IPS-15b (cell line): ENCODE data around the gene GRAP2.

Experiments used
- H3K27me3 ChIP-seq: one replicate; pipeline ENCODE4 v1.6.1; 2013; ENCODE audit warnings: low read length; ENCODE audit not compliant: control insufficient read depth, insufficient read depth
- H3K36me3 ChIP-seq: one replicate; pipeline ENCODE4 v1.6.1; 2013; ENCODE audit warnings: low read length; ENCODE audit not compliant: control insufficient read depth, insufficient read depth
- H3K4me1 ChIP-seq: one replicate; pipeline ENCODE4 v1.6.1; 2013; ENCODE audit warnings: mild to moderate bottlenecking, low read length; ENCODE audit not compliant: control insufficient read depth, insufficient read depth
- H3K4me3 ChIP-seq: one replicate; pipeline ENCODE4 v1.5.1; 2013; ENCODE audit warnings: low read depth, low read length
- H3K9ac ChIP-seq: one replicate; pipeline ENCODE4 v1.6.1; 2013; ENCODE audit warnings: low read depth, mild to moderate bottlenecking, low read length
- H3K9me3 ChIP-seq: one replicate; pipeline ENCODE4 v1.6.1; 2013; ENCODE audit warnings: mild to moderate bottlenecking, low read length; ENCODE audit not compliant: control insufficient read depth, insufficient read depth

GRAP2 gene

GRCh38 chr22:39904862-39905261 lies 4.0 kb downstream of the GRAP2 start:
- H3K4me3 ChIP-seq: no peak overlapping the region
- no peaks in the 10 kb centered on the region for H3K27me3 ChIP-seq
- peaks cover 5% of the 10 kb centered on the region for H3K4me1 ChIP-seq
- no peak overlapping the region for H3K9ac ChIP-seq
- no peaks in the 10 kb centered on the region for H3K36me3 ChIP-seq
- H3K9me3 ChIP-seq: no peaks in the 10 kb centered on the region

GRCh38 chr22:39905687-39906086 lies 4.8 kb downstream of the GRAP2 start:
- Histone ChIP-seq H3K27me3 (no peaks in the 10 kb centered on the region), H3K36me3 (no peaks in the 10 kb centered on the region), H3K4me1 (peaks cover 5% of the 10 kb centered on the region), H3K4me3 (no peak overlapping the region), H3K9ac (no peak overlapping the region), H3K9me3 (no peaks in the 10 kb centered on the region)

- Histone ChIP-seq H3K9me3 (no peaks in the 10 kb centered on the region), H3K4me3 (no peak overlapping the region), H3K36me3 (no peaks in the 10 kb centered on the region), H3K4me1 (peaks cover 5% of the 10 kb centered on the region), H3K9ac (no peak overlapping the region), H3K27me3 (no peaks in the 10 kb centered on the region)
Observed at GRCh38 chr22:39906207-39906606, 5.3 kb downstream of the GRAP2 start.

- no peaks in the 10 kb centered on the region for H3K9me3 ChIP-seq
- H3K4me3 ChIP-seq: no peak overlapping the region
- H3K27me3 ChIP-seq: no peaks in the 10 kb centered on the region
- H3K36me3 ChIP-seq: no peaks in the 10 kb centered on the region
- H3K4me1 ChIP-seq: peaks cover 5% of the 10 kb centered on the region
- no peak overlapping the region for H3K9ac ChIP-seq
Observed at GRCh38 chr22:39907047-39907446, 6.2 kb downstream of the GRAP2 start.

- Histone ChIP-seq H3K36me3 (no peaks in the 10 kb centered on the region), H3K27me3 (no peaks in the 10 kb centered on the region), H3K4me1 (peaks cover 5% of the 10 kb centered on the region), H3K4me3 (no peak overlapping the region), H3K9me3 (no peaks in the 10 kb centered on the region), H3K9ac (no peak overlapping the region)
Observed at GRCh38 chr22:39907605-39908097, 6.8 kb downstream of the GRAP2 start.

GRCh38 chr22:39908136-39908535 lies 7.3 kb downstream of the GRAP2 start:
- H3K4me1 ChIP-seq: peaks cover 5% of the 10 kb centered on the region
- no peaks in the 10 kb centered on the region for H3K9me3 ChIP-seq
- no peak overlapping the region for H3K9ac ChIP-seq
- no peak overlapping the region for H3K4me3 ChIP-seq
- H3K36me3 ChIP-seq: no peaks in the 10 kb centered on the region
- H3K27me3 ChIP-seq: no peaks in the 10 kb centered on the region

GRCh38 chr22:39908737-39909136 lies 7.9 kb downstream of the GRAP2 start:
- no peaks in the 10 kb centered on the region for H3K9me3 ChIP-seq
- H3K9ac ChIP-seq: no peak overlapping the region
- peaks cover 5% of the 10 kb centered on the region for H3K4me1 ChIP-seq
- H3K36me3 ChIP-seq: no peaks in the 10 kb centered on the region
- no peak overlapping the region for H3K4me3 ChIP-seq
- no peaks in the 10 kb centered on the region for H3K27me3 ChIP-seq

GRCh38 chr22:39910876-39911613 lies 10.2 kb downstream of the GRAP2 start:
- Histone ChIP-seq H3K4me1 (peaks cover 4% of the 10 kb centered on the region), H3K27me3 (no peaks in the 10 kb centered on the region), H3K4me3 (no peak overlapping the region), H3K9ac (no peak overlapping the region), H3K36me3 (no peaks in the 10 kb centered on the region), H3K9me3 (no peaks in the 10 kb centered on the region)

- no peaks in the 10 kb centered on the region for H3K27me3 ChIP-seq
- no peaks in the 10 kb centered on the region for H3K9me3 ChIP-seq
- H3K4me1 ChIP-seq: peaks cover 6% of the 10 kb centered on the region
- H3K36me3 ChIP-seq: no peaks in the 10 kb centered on the region
- H3K4me3 ChIP-seq: no peak overlapping the region
- no peak overlapping the region for H3K9ac ChIP-seq
Observed at GRCh38 chr22:39913321-39913720, 12.4 kb downstream of the GRAP2 start.

GRCh38 chr22:39913886-39914285 lies 13.0 kb downstream of the GRAP2 start:
- Histone ChIP-seq H3K9me3 (no peaks in the 10 kb centered on the region), H3K4me1 (peaks cover 6% of the 10 kb centered on the region), H3K27me3 (no peaks in the 10 kb centered on the region), H3K4me3 (no peak overlapping the region), H3K36me3 (no peaks in the 10 kb centered on the region), H3K9ac (no peak overlapping the region)

GRCh38 chr22:39914584-39914983 lies 13.7 kb downstream of the GRAP2 start:
- H3K27me3 ChIP-seq: no peaks in the 10 kb centered on the region

GRCh38 chr22:39915295-39915726 lies 14.4 kb downstream of the GRAP2 start:
- no peaks in the 10 kb centered on the region for H3K9me3 ChIP-seq
- peaks cover 6% of the 10 kb centered on the region for H3K4me1 ChIP-seq
- no peaks in the 10 kb centered on the region for H3K36me3 ChIP-seq
- no peaks in the 10 kb centered on the region for H3K27me3 ChIP-seq
- no peak overlapping the region for H3K4me3 ChIP-seq
- H3K9ac ChIP-seq: no peak overlapping the region

More at GRCh38 chr22:39914584-39914983, 13.7 kb downstream of the GRAP2 start:
- Histone ChIP-seq H3K4me3 (no peak overlapping the region), H3K4me1 (peaks cover 6% of the 10 kb centered on the region), H3K9ac (no peak overlapping the region), H3K9me3 (no peaks in the 10 kb centered on the region), H3K36me3 (no peaks in the 10 kb centered on the region)
